Fibroblast of peridontal ligament (primary cell): ENCODE measurements around the gene KLK3.
"Not testable (repeated sequence)": the region's sequence is repeated elsewhere in the genome, so short reads cannot be mapped to it uniquely, and the experiment has no call there.

Experiments
- DNase-seq: peaks from one replicate; pipeline ENCODE4 v3.0.0-alpha.2; 2010; ENCODE audit errors: extremely low read depth

The KLK3 gene

GRCh38 chr19:50861496-50862286, 7.0 kb downstream of the KLK3 start:
- DNase-seq: no peak

- DNase-seq: no peak
Observed at GRCh38 chr19:50869479-50869878, 14.8 kb downstream of the KLK3 start.

GRCh38 chr19:50870417-50871089, 15.8 kb downstream of the KLK3 start:
- no peak for DNase-seq

- DNase-seq: no peak
Observed at GRCh38 chr19:50873056-50873455, 18.3 kb downstream of the KLK3 start, which contains the start of gene KLK2. TSS of gene KLK2 (plus strand) at chr19:50873439. CDS start at chr19:50873474, 35 bp downstream.

GRCh38 chr19:50874211-50874610, 19.5 kb downstream of the KLK3 start:
- no peak for DNase-seq

GRCh38 chr19:50875795-50876422, 21.2 kb downstream of the KLK3 start:
- DNase-seq: no peak

GRCh38 chr19:50876456-50876855, 21.7 kb downstream of the KLK3 start:
- DNase-seq: no peak

GRCh38 chr19:50877338-50877737, 22.6 kb downstream of the KLK3 start:
- DNase-seq: no peak

- DNase-seq: no peak
Observed at GRCh38 chr19:50878851-50879250, 24.1 kb downstream of the KLK3 start.

GRCh38 chr19:50880241-50880640, 25.5 kb downstream of the KLK3 start:
- DNase-seq: no peak

GRCh38 chr19:50882188-50882587, 27.5 kb downstream of the KLK3 start:
- DNase-seq: no peak

GRCh38 chr19:50889638-50890037, 34.9 kb downstream of the KLK3 start:
- DNase-seq: no peak

GRCh38 chr19:50890422-50891252, 35.9 kb downstream of the KLK3 start:
- no peak for DNase-seq

GRCh38 chr19:50891253-50891625, 36.5 kb downstream of the KLK3 start:
- DNase-seq: no peak

- no peak for DNase-seq
Observed at GRCh38 chr19:50893047-50893736, 38.5 kb downstream of the KLK3 start.

- no peak for DNase-seq
Observed at GRCh38 chr19:50894478-50895356, 40.0 kb downstream of the KLK3 start.

- not testable (repeated sequence) for DNase-seq
Observed at GRCh38 chr19:50896089-50896590, 41.4 kb downstream of the KLK3 start.

- DNase-seq: no peak
Observed at GRCh38 chr19:50896591-50897190, 42.0 kb downstream of the KLK3 start.

GRCh38 chr19:50897191-50897607, 42.5 kb downstream of the KLK3 start:
- no peak for DNase-seq

GRCh38 chr19:50897612-50898011, 42.9 kb downstream of the KLK3 start:
- DNase-seq: no peak
